ENCODE measurements around the gene NMS.

DNA sequence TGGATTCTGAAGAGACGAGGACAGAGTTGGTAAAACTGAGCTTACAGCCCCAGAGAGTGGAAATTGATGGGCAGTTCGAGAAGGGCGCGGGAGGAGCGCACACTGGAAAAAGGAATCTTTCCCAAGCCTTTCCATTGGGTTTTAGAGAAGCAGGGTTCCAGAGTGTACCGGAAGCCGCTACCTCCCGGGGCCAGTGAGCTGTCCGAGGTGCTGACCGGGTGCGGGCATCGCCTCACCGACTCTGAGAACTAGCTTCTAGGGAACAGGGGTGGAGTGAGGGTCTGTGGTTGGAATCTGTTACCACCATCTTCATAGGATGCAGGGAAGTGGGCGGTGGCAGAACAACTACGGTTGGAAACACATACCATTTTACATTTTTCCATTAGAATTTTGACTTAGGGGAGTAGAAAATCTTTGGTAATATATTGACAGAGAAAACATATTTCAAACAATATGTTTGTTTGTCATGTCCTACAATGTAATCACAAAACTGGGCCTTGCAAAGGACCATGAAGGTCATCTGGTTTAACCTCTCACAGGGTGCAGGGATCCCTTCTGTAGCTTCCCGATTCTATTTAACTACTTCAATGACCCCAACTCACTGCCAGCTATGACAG, 724 bp downstream of the NMS start:
- TF ChIP-seq EZH2 (IDR thresholded peaks at IDR 0.05; ENCODE audit: borderline replicate concordance, low read length), result no peak
- TF ChIP-seq, protein P1, sequence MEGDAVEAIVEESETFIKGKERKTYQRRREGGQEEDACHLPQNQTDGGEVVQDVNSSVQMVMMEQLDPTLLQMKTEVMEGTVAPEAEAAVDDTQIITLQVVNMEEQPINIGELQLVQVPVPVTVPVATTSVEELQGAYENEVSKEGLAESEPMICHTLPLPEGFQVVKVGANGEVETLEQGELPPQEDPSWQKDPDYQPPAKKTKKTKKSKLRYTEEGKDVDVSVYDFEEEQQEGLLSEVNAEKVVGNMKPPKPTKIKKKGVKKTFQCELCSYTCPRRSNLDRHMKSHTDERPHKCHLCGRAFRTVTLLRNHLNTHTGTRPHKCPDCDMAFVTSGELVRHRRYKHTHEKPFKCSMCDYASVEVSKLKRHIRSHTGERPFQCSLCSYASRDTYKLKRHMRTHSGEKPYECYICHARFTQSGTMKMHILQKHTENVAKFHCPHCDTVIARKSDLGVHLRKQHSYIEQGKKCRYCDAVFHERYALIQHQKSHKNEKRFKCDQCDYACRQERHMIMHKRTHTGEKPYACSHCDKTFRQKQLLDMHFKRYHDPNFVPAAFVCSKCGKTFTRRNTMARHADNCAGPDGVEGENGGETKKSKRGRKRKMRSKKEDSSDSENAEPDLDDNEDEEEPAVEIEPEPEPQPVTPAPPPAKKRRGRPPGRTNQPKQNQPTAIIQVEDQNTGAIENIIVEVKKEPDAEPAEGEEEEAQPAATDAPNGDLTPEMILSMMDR (IDR thresholded peaks at IDR 0.05; ENCODE audit: low read length), result no peak
